HCT116 (cell line): ENCODE measurements around the gene MESD.

Experiments used
- CTCF ChIP-seq, 3 experiments: fragments of 200-600 bp in 1 of 3; sonication (generic) in 1 of 3; IDR thresholded peaks in 2 of 3; conservative IDR thresholded peaks in 1 of 3; 2 replicates each; pipeline ENCODE4 v1.5.1; 2012 to 2017; ENCODE audit warnings: low read depth in 2 of 3, low read length in 2 of 3, antibody characterized with exemption in 1 of 3, borderline replicate concordance in 1 of 3, control low read depth in 1 of 3, mild to moderate bottlenecking in 1 of 3, mixed read lengths in 1 of 3, mixed run types in 1 of 3, moderate library complexity in 1 of 3; ENCODE audit not compliant: insufficient read depth in 1 of 3
- POLR2AphosphoS5 ChIP-seq: IDR thresholded peaks from 2 replicates; pipeline ENCODE4 v1.6.1; 2011; ENCODE audit warnings: mild to moderate bottlenecking, low read depth, low read length, moderate library complexity
- RAD21 ChIP-seq: IDR thresholded peaks from 2 replicates; pipeline ENCODE4 v1.6.1; 2012; ENCODE audit warnings: low read depth, mild to moderate bottlenecking

GRCh38 chr15:81033508-81033907, 43.9 kb upstream of the MESD start:
- TF ChIP-seq RAD21 (no peak), POLR2AphosphoS5 (no peak), CTCF (IDR thresholded peaks at IDR 0.05 in 2 of 3, conservative IDR thresholded peaks at IDR 0.05 in 1 of 3; ENCODE audit: borderline replicate concordance in 1 of 3, insufficient read depth in 1 of 3, low read depth in 2 of 3, low read length in 2 of 3) (no peak)
